Stimulated activated CD8-positive, alpha-beta memory T cell treated with anti-CD3 and anti-CD28 coated beads, Interleukin-15, amount 100 ng/mL, for 48 hours (primary cell): Measurements from ENCODE around the gene TPRN.

ENCODE experiments used
- DNase-seq, 2 donors: peaks; one replicate each; pipeline ENCODE4 v3.0.0-alpha.2; 2020; ENCODE audit warnings: low read depth in 2 of 2

Gene TPRN

DNA sequence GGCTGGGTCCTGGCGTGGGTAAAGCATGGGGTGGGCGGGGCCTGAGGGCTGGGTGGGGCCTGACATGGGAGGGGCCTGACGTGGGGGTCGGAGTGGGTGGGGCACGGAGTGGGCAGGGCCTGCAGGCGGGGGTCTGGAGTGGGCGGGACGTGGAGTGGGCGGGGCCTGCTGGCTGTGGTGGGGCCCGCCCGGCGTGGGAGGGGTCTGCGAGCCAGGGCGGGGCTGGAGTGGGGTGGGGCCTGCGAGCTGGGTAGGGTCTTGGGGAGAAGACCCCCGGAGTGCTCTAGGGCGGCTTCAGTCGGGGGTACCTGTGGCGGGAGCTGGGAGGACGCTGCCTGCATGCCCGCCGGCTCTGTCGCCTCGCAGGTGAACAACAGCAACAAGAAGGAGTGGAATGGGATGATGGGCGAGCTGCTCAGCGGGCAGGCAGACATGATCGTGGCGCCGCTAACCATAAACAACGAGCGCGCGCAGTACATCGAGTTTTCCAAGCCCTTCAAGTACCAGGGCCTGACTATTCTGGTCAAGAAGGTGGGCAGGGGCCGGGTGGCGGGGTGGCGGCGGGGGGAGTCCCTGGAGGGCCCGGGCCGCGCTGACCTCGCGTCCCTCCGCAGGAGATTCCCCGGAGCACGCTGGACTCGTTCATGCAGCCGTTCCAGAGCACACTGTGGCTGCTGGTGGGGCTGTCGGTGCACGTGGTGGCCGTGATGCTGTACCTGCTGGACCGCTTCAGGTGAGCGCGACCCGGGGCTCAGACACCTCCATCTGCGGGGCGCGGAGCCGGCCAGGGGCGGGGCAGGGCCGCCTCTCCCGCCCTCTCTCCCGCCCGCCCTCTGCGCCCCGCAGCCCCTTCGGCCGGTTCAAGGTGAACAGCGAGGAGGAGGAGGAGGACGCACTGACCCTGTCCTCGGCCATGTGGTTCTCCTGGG, 38.7 kb downstream of the TPRN start:
- no peak for DNase-seq

DNA sequence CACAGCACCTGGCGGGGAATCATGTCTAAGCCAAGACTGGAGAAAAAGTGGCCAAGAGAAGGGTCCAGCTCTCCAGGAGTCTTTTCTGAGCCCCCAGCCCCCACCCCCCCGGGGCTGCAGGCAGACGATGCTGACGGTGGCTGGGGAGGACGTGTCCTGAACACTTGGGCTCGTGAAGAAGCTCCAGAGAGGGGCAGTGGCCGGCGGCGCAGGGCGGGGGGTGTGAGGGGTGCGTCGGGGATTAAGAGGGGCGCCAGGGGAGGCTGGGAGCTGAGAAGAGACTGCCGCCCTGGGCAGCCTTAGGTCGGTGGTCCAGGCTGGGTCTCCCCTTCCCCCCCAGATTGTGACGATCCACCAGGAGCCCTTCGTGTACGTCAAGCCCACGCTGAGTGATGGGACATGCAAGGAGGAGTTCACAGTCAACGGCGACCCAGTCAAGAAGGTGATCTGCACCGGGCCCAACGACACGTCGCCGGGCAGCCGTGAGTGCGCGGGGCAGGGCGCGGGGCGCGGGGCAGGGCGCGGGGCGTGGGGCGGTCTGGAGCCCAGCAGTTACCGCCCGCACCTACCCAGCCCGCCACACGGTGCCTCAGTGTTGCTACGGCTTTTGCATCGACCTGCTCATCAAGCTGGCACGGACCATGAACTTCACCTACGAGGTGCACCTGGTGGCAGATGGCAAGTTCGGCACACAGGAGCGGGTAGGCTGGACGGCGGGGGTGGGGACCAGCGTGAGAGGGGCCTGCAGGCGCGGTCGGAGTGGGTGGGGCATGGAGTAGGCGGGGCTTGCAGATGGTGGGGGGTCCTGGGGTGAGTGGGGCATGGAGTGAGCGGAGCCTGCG, 39.6 kb downstream of the TPRN start:
- no peak for DNase-seq

DNA sequence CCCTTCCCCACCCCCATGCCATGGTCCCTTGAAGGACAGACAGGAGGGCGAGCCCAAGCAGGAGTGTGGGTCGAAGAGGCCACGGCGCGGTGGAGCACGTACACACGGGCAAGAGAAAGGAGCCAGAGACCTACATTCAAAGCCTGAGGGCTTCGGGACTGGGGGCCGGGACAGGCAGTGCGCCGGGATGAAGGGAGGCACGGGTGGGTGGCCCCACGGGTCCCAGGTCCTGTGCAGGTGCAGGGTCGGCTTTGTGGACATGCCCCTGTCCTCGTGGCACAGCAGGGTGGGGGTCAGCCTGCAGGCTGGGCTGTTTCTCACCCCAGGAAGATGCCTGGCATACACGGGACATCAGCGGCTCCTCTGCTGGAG, 40.5 kb downstream of the TPRN start:
- no peak for DNase-seq

DNA sequence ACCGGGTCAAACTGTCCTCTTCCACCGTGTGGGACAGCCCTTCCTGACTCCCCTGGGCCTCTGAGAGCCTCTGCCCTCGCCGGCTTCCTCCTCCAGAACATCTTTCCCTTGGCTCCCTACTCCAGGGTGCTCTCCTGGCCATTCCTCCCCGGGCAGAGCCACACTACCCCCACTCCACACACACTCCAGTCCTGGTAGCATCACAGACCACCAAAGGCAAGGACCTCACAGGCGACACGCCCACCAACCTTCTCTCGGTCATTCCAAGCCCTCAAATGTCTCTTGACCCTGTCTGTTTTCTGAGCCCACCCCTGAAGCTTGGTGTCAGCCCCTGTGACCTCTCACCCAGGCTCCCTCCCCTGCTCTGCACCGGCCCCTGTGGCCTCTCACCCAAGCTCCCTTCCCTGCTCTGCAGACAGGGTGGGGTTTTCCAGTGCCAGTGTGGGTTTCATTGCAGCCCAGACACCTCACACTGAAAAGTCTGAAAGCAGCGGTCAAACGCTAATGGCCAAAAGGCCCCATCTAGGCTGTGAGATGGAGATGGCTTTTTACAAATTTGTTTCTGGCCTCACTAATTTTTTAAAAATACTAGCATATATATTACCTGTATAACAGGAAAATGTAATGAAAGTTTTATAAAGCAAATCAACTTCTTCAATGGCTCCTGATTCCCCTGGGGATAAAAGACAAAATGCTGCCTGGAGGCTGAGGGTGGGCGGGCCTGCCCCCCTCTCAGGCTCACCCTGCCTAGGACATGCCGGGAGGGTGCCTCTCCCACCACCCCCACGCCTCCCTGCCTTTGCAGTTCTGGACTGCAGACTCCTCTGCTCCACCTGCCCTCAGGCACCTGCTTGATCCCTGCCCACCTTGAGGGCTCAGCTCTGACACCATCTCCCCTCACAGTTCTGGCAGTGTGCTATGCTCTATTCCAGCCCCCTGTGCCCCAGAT, 41.2 kb downstream of the TPRN start:
- no peak for DNase-seq

DNA sequence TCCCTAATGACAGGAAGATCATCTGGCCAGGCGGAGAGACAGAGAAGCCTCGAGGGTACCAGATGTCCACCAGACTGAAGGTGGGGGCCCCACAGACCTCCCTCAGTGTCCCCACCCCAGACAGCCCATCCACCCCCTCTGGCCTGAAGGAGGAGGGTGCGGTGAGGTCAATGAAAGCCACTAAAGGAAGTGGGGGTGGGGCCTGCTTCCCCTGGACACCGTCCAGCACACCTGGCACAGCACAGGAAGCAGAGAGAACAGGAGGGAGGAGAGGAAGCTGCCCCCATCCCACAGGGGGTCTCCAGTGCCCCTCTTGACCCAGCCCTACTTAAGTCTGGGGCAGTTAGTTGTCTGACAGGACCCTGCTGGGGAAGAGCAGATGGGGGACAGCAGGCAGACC, 41.9 kb downstream of the TPRN start:
- DNase-seq = no peak

DNA sequence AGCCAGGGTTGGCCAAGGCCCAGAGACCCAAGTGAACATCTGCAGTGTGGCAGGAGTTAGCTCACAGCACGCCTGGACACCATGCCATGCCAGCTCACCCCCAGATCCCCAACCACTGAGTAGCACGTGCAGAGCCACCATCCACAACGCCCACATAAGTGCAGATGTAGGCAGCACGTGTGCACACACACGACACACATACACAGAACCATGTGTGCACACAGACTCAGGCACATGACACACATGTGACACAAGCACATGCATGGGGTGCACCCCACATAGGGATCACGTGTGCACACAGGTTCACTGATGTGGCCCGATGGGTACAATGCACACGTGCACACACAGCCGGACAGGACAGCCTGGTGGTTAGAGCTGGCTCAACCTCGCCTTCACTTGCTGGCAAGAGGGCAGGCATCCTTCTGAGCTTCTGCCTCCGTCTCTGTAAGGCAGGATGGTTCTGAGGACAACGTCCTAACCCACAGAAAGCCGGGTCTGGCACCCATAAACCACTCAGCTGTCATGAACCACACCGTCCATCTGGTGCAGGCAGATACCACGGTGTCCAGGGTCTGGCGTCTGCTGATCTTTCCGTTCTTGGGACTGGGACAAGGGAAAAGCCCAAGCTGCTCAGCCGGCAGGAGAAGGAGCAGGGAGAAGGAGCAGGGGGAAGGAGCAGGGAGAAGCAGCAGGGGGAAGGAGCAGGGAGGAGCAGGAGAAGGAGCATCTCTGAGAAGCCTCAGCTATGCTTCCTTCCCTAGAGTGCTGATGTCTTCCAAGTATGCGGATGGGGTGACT, 42.7 kb downstream of the TPRN start:
- no peak for DNase-seq

DNA sequence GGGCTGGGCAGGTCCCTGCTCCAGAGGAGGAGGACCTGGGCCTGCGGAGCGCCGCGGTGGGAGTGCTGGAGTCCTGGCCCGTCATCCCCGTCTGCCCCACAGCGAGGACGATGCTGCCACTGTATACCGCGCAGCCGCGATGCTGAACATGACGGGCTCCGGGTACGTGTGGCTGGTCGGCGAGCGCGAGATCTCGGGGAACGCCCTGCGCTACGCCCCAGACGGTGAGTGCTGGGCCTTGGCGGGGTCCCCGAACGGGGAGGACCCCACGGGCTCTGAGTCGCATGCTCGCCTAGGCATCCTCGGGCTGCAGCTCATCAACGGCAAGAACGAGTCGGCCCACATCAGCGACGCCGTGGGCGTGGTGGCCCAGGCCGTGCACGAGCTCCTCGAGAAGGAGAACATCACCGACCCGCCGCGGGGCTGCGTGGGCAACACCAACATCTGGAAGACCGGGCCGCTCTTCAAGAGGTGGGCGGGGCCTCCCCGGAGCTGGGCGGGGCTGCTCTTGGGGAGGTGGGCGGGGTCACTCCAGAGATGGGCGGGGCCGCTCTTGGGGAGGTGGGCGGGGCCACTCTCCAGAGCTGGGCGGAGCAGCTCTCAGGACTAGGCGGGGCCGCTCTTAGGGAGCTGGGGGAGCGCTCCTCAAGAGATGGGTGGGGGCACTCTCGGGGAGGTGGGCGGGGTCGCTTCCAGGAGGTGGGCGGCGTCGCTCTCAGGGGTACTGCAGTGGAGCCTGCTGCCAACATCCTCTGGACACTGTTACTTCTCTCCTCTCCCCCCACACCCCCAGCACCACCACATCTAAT, 43.8 kb downstream of the TPRN start:
- DNase-seq = peak in 1 of 2 donors; percentile 47

DNA sequence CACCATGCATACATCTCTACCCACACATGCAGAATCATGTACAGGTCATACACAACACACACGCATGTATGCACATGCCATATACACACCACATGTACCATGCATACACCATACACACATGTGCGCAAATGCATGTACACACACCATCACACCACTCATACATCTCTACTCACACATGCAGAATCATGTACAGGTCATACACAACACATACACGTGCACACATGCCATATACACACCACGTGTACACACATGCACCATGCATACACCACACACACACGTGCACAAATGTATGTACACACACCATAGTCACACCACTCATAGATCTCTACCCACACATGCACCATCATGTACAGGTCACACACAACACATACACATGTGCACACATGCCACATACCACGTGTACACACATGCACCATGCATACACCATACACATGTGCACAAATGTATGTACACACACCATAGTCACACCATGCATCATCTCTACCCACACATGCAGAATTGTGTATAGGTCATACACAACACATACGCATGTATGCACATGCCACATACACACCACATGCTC, 47.6 kb downstream of the TPRN start:
- no peak for DNase-seq

DNA sequence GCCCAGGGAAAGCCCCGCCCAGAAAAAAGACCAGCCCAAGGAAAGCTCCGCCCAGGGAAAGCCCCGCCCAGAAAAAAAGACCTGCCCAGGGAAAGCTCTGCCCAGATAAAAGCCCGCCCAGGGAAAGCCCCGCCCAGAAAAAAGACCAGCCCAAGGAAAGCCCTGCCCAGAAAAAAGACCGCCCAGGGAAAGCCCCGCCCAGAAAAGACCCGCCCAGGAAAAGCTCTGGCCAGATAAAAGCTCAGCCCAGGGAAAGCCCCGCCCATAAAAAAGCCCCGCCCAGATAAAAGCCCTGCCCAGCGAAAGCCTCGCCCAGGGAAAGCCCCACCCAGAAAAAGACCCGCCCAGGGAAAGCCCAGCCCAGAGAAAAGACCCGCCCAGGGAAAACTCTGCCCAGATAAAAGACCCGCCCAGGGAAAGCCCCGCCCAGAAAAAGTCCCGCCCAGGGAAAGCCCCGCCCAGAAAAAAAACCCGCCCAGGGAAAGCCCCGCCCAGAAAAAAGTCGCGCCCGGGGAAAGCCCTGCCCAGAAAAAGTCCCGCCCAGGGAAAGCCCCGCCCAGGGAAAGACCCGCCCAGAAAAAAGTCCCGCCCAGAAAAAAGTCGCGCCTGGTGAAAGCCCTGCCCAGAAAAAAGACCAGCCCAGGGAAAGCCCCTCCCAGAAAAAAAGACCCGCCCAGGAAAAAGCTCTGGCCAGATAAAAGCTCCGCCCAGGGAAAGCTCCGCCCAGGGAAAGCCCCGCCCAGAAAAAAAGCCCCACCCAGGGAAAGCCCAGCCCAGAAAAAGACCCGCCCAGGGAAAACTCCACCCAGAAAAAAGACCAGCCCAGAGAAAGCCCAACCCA, 49.7 kb downstream of the TPRN start:
- peak; percentile 47 to 64 for DNase-seq

DNA sequence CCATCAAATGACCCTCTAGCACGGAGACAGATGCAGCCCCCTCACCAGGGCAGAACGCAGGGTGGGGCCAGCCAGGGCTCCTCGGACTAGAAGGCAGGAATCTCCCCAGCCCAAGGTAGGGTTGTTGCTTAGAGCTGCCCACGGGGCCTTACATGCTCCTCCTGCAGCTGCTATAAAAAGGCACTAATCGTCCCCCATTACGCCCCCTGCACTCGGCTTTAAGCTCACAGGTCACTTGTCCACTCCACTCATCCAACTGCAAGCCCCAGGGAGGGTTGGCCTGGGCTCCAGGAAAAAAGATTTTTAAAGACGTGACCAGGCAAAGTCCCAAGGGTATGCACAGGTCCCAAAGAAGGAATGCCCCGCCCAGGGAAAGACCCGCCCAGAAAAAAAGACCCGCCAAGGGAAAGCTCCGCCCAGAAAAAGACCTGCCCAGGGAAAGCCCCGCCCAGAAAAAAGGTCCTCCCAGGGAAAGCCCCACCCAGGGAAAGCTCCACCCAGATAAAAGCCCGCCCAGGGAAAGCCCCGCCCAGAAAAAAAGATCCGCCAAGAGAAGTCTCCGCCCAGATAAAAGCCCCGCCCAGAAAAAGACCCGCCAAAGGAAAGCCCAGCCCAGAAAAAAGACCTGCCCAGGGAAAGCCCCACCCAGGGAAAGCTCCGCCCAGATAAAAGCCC, 50.5 kb downstream of the TPRN start:
- no peak for DNase-seq

DNA sequence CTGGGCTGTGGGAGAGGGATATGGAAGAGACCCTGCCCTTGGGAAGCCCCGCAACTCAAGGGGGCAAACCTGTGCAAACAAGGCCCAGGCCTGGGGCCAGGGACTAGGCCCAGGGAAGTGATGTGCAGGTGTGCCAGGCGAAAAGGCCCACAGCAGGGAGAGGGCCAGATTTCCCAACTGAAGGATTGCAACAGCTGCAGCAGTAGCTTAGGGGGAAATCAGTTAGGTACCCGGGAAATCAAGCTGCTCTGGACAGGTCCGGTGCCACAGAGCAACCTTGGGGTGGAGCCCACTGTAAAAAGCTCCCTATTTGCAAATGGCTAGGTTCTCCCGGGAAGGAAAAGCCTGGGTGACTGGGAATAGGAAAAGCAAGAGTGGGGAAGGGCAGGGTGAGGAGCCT, 51.2 kb downstream of the TPRN start:
- DNase-seq = no peak

DNA sequence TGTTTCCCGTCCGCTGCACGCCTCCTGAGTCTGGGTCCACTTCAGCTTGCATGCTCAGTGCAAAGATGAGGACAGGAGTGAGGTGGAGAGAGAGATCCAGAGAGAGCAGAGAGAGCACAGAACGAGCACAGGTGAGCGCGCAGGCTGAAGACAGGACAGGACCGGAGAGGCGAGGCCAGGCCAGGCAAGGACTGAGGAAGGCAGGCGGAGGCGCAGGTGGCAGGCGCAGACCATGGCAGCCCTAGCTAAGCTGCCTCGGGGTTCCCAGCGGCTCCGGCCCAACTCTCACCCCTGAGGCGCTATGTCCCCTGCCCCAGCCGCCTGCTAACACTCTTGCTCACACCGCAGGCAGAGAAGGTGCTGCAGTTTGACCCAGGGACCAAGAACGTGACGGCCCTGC, 51.9 kb downstream of the TPRN start:
- no peak for DNase-seq

DNA sequence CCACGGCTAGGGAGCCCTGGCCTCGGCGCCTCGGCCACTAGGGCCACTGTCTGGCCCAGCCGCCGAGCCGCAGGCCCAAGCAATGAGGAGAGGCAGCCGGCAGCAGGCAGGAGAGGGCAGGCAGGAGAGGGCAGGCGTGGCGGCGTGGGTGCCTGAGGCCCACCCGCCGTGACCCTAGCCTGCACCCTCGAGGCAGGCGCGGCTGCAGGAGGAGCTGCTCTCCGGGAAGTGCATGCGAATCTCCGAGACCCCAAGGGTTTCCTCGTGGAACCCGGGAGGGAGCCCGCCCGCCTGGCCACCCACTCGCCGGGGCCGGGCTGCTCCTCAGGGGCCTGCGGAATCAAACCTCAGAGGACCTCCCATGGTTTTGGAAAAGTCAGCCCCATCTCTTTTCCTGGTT, 52.3 kb downstream of the TPRN start:
- DNase-seq = no peak

DNA sequence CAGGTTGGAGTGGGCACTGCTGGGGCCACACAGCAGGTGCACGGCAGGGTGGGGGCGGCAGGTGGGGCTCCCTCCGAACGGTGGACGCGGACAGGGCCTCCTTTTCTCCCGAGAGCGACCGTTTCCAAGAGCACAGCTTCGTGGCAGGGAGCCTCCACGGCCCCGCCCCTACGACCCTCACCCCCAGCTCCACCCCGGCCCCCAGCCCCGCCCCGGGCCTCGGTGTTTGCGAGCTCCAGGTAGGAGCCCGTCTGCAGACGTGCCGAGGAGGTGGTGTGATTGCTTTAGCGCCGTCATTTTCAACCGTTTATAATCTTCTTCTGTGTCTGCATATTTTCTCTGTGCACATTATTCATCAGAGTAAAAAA, 52.8 kb downstream of the TPRN start:
- DNase-seq = no peak

DNA sequence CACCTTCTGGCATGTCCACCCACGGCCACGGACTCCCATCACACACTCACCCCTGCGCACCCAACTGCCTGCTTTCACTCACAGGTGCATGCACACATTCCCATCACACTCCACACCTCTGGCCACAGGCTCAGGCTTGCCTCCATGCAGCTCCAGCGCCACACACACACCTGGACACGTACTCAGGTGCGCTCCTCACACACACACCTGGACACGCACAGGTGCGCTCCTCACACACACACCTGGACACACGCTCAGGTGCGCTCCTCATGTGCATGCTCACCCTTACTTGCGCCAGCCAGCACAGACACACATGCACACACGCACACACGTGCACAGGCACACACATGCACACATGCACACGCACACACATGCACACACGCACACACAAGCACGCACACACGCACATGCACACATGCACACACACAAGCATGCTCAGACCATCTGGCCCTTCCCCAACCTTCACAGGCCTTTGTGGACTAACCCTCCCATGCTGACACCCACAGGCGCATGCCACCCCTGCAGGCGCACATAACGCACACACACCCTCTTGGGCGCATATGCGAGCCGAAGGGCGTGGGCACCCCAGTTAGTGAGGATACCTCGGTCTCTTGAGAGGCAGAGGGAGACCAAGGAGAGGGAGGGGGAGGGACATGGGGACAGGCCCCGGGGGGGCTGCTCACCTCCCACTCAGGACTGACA, 53.3 kb downstream of the TPRN start:
- DNase-seq = no peak

DNA sequence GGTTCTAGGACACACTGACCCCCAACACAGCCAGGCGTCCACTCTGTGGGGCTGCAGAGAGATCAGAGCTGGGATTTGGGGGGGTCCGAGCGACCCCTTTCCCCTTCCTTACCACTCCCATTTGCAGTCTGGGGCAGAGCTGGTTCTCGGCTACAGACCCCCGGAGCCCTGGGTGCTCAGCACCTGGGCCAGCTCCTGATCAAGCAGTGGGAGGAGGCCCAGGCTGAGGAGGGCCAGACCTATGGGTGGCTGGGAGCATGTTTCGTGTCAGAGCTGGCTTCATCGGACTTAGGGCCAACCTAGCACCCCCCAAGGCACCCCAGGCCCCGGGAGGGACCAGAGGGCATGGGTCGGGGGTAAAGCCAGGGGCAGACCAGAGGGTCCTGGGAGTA, 54.0 kb downstream of the TPRN start:
- DNase-seq = no peak

DNA sequence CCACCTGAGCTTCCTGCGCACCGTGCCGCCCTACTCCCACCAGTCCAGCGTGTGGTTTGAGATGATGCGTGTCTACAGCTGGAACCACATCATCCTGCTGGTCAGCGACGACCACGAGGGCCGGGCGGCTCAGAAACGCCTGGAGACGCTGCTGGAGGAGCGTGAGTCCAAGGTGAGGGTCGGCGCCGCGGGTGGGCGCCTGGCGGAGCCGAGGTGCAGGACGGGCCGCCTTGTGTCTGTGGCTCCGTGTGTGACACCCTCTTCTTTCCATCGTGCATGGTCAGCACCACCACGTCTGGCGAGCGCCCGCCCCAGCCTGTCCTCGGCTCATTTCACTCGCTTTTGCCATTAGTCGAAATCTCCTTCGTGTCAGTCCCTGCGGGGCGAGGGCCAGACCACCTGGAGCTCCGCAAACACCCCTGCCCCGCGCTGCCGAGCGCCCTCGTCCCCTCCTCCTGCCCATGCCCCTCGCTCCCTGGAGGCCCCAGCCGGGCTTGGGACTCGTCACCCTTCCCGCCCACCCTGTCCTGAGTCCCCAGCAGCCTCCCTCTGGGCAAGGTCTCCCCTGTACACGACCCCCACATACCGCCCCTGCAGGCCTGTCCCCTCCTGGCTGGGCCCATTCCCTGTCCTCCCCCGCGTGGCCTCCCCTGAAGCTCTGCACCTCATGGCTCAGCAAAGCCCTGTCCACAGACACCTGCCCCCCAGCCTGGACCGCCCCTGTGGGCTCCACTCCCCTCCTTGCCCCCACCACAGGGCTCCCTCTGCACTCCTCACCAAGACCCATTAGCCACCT, 54.6 kb downstream of the TPRN start:
- no peak for DNase-seq
